Endothelial cell of umbilical vein (primary cell): Measurements from ENCODE around the gene FOXP1. TPM values are rescaled to one million over a fixed set of nuclear protein-coding genes. Genes with fewer than 3 reads are reported as not detected.

ENCODE experiments used
- BruUV-seq: library from RNA; stranded (reverse); fragments of 400-500 nt; replicated peaks from 2 replicates; lab custom pipeline; 2021; lab: Mats Ljungman, UMichigan
- CTCF ChIA-PET: fragments of 300-600, 350-600 bp; sonication (Branson Sonifier 250); formaldehyde crosslinking; loops from one replicate; lab custom pipeline; 2021; ENCODE audit warnings: antibody characterized with exemption, inconsistent platforms; lab: Charles Lee
- POLR2A ChIA-PET: fragments of 300-600, 350-600 bp; sonication (Branson Sonifier 250); formaldehyde crosslinking; loops from one replicate; lab custom pipeline; 2021; ENCODE audit warnings: antibody characterized with exemption, inconsistent platforms; lab: Charles Lee
- DNase-seq: peaks from one replicate; pipeline ENCODE4 v3.0.0-alpha.2; 2011; ENCODE audit warnings: low read depth, low spot score
- FAIRE-seq: peaks from 2 replicates; lab custom pipeline; 2011; peaks lifted over from hg19 to GRCh38; lab: Jason Lieb, UNC
- H2AFZ ChIP-seq: 2 replicates; pipeline ENCODE4 v1.6.0; 2012; ENCODE audit warnings: low read depth, low read length, control low read depth, inconsistent platforms
- H3K27ac ChIP-seq: 2 replicates; pipeline ENCODE4 v1.5.1; 2011; ENCODE audit warnings: low read depth, mild to moderate bottlenecking, control low read depth, low read length, moderate library complexity; ENCODE audit not compliant: insufficient read depth
- H3K27me3 ChIP-seq, 2 experiments: 2 replicates each; pipeline versions ENCODE4 v1.6.0 to v1.6.1; 2011; ENCODE audit warnings: low read length in 2 of 2, mixed read lengths in 1 of 2; ENCODE audit not compliant: control insufficient read depth in 2 of 2, insufficient read depth in 2 of 2
- H3K36me3 ChIP-seq, 2 experiments: 2 replicates in 1 of 2; 3 replicates in 1 of 2; pipeline ENCODE4 v1.5.1; 2011; ENCODE audit warnings: low read length in 2 of 2, mild to moderate bottlenecking in 1 of 2, moderate library complexity in 1 of 2; ENCODE audit not compliant: control insufficient read depth in 2 of 2, insufficient read depth in 2 of 2; ENCODE audit errors: extremely low read depth in 1 of 2
- H3K4me1 ChIP-seq: 3 replicates; pipeline ENCODE4 v1.5.1; 2011; ENCODE audit warnings: mild to moderate bottlenecking, low read length; ENCODE audit not compliant: control insufficient read depth, insufficient read depth; ENCODE audit errors: extremely low read depth
- H3K4me2 ChIP-seq: 2 replicates; pipeline ENCODE4 v1.6.1; 2011; ENCODE audit warnings: low read length, control low read depth, mixed read lengths; ENCODE audit not compliant: insufficient read depth
- H3K4me3 ChIP-seq, 3 experiments: fragments of 200-600 bp in 1 of 3; sonication (generic), shearing (Covaris generic) in 1 of 3; replicated peaks in 1 of 3; 2 replicates each; pipeline ENCODE4 v1.5.1; 2011 to 2016; ENCODE audit warnings: control low read depth in 3 of 3, low read length in 3 of 3, mild to moderate bottlenecking in 2 of 3, inconsistent platforms in 1 of 3, low read depth in 1 of 3, moderate library complexity in 1 of 3; ENCODE audit not compliant: insufficient read depth in 1 of 3
- H3K79me2 ChIP-seq: 2 replicates; pipeline ENCODE4 v1.6.0; 2012; ENCODE audit warnings: low read length, inconsistent platforms; ENCODE audit not compliant: control insufficient read depth, insufficient read depth
- H3K9ac ChIP-seq: replicated peaks from 2 replicates; pipeline ENCODE3; 2011; ENCODE audit warnings: low read length, control low read depth; ENCODE audit not compliant: insufficient read depth; ENCODE audit errors: extremely low read depth
- H3K9me1 ChIP-seq: replicated peaks from 3 replicates; pipeline ENCODE4 v1.6.0; 2011; ENCODE audit warnings: mild to moderate bottlenecking, low read length; ENCODE audit not compliant: control insufficient read depth, insufficient read depth; ENCODE audit errors: extremely low read depth
- H3K9me3 ChIP-seq: replicated peaks from 2 replicates; pipeline ENCODE4 v1.5.1; 2012; ENCODE audit warnings: low read length, inconsistent platforms; ENCODE audit not compliant: control insufficient read depth, insufficient read depth
- H4K20me1 ChIP-seq: replicated peaks from 2 replicates; pipeline ENCODE3; 2011; ENCODE audit warnings: mild to moderate bottlenecking, low read length; ENCODE audit not compliant: control insufficient read depth, insufficient read depth; ENCODE audit errors: extremely low read depth
- EZH2 ChIP-seq: IDR thresholded peaks from 2 replicates; pipeline ENCODE4 v1.6.1; 2012; ENCODE audit warnings: borderline replicate concordance, low read depth, mild to moderate bottlenecking, moderate library complexity, low read length, inconsistent platforms; ENCODE audit not compliant: severe bottlenecking
- FOS ChIP-seq: IDR thresholded peaks from 2 replicates; pipeline ENCODE4 v1.6.1; 2011; ENCODE audit warnings: mild to moderate bottlenecking, low read length, moderate library complexity, borderline replicate concordance; ENCODE audit not compliant: insufficient read depth
- GATA2 ChIP-seq: IDR thresholded peaks from 2 replicates; pipeline ENCODE4 v1.7.0; 2011; ENCODE audit warnings: low read depth, mild to moderate bottlenecking, moderate library complexity, mixed read lengths, low read length; ENCODE audit not compliant: insufficient read length, insufficient read depth
- JUN ChIP-seq: IDR thresholded peaks from 2 replicates; pipeline ENCODE4 v1.6.1; 2011; ENCODE audit warnings: borderline replicate concordance, low read depth; ENCODE audit not compliant: insufficient read length, insufficient read depth
- MYC ChIP-seq: IDR thresholded peaks from one replicate; pipeline ENCODE4 v1.6.1; 2011; ENCODE audit warnings: mild to moderate bottlenecking, low read depth, low read length
- POLR2A ChIP-seq: IDR thresholded peaks from 2 replicates; pipeline ENCODE4 v1.6.1; 2012; ENCODE audit warnings: low read depth, mild to moderate bottlenecking, control low read depth, low read length
- POLR2AphosphoS5 ChIP-seq: IDR thresholded peaks from 2 replicates; pipeline ENCODE4 v1.6.1; 2012; ENCODE audit warnings: low read depth, mild to moderate bottlenecking, control low read depth, low read length, moderate library complexity; ENCODE audit not compliant: insufficient read depth
- dilution Hi-C: fragments of 300-500 bp; cut with MboI; formaldehyde crosslinking; loops from one replicate; pipeline ENCODE4 v1.15.0; 2019; ENCODE audit warnings: low sequenced_read_pairs; ENCODE audit not compliant: extremely low pct_ligation_motif_present
- intact Hi-C: fragments of 100-400 bp; cut with micrococcal nuclease; formaldehyde crosslinking; loops from one replicate; pipeline ENCODE4 v1.10.0; 2022
- polyA plus RNA-seq, 4 experiments: library from polyadenylated mRNA; depleted of rRNA in 3 of 4; stranded (reverse) in 3 of 4; unstranded in 1 of 4; fragments of >200 nt; gene quantifications; 2 replicates each; pipeline versions ENCODE4 v1.2.1 to v1.2.3, GENCODE V29; 2011 to 2012; ENCODE audit warnings: missing spikeins in 1 of 4
- total RNA-seq: library from RNA; stranded (reverse); gene quantifications from 2 replicates; pipeline ENCODE4 v1.2.3, GENCODE V29; 2021
- TF ChIP-seq, protein P1 (sequence below): IDR thresholded peaks from 2 replicates; pipeline ENCODE4 v1.6.1; 2011; ENCODE audit not compliant: insufficient read depth, insufficient read length
- TF ChIP-seq, protein P2 (sequence below), 2 donors: IDR thresholded peaks; 1 replicate in 1 of 2; 2 replicates in 1 of 2; pipeline ENCODE4 v1.5.1; 2011; ENCODE audit warnings: low read length in 2 of 2, mild to moderate bottlenecking in 2 of 2, moderate library complexity in 2 of 2, control low read depth in 1 of 2, inconsistent platforms in 1 of 2, low read depth in 1 of 2; ENCODE audit not compliant: insufficient read depth in 1 of 2; ENCODE audit errors: extremely low read depth in 1 of 2

The FOXP1 gene
- total and polyA plus RNA-seq, 2 donors (not counting 3 experiments of a cell fraction or from before 2014, with no cell fraction given) = 41.0 to 107 TPM

DNA sequence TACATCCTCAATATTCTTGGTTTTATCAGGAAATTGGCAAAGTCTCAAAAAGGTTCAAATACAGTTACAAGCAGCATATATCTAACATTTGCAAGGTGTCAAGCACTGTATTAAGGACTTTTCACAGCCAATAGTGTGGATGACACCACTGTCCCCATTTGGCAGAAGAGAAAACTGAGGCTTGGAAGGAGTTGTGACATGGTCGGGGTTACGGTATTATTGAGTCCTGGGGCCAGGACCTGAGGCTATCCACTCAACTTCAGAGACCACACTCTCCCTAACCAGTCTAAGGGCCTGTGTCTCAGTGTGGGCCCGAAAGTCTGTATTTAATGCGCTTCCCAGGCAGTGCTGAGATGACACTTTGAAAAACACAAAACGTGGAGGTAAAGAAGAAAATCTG, 99.1 kb downstream of the FOXP1 start:
- DNase-seq (no peak), FAIRE-seq (no peak)
- Histone ChIP-seq H3K27me3 (no peaks in the 10 kb centered on the region), H2AFZ (no peak overlapping the region), H3K36me3 (no peaks in the 10 kb centered on the region), H3K79me2 (no peaks in the 10 kb centered on the region), H3K9me1 (no peaks in the 10 kb centered on the region), H3K4me3 (no peak overlapping the region), H3K27ac (no peak overlapping the region), H3K9ac (no peak overlapping the region), H3K4me2 (no peak overlapping the region), H3K4me1 (no peaks in the 10 kb centered on the region), H3K9me3 (no peaks in the 10 kb centered on the region), H4K20me1 (no peaks in the 10 kb centered on the region)
- no TSS peak for BruUV-seq
- TF ChIP-seq POLR2AphosphoS5 (no peak), GATA2 (no peak), JUN (no peak), POLR2A (no peak), MYC (no peak), EZH2 (no peak), FOS (no peak)
- TF ChIP-seq, protein P1, sequence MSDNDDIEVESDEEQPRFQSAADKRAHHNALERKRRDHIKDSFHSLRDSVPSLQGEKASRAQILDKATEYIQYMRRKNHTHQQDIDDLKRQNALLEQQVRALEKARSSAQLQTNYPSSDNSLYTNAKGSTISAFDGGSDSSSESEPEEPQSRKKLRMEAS = no peak
- TF ChIP-seq, protein P2, sequence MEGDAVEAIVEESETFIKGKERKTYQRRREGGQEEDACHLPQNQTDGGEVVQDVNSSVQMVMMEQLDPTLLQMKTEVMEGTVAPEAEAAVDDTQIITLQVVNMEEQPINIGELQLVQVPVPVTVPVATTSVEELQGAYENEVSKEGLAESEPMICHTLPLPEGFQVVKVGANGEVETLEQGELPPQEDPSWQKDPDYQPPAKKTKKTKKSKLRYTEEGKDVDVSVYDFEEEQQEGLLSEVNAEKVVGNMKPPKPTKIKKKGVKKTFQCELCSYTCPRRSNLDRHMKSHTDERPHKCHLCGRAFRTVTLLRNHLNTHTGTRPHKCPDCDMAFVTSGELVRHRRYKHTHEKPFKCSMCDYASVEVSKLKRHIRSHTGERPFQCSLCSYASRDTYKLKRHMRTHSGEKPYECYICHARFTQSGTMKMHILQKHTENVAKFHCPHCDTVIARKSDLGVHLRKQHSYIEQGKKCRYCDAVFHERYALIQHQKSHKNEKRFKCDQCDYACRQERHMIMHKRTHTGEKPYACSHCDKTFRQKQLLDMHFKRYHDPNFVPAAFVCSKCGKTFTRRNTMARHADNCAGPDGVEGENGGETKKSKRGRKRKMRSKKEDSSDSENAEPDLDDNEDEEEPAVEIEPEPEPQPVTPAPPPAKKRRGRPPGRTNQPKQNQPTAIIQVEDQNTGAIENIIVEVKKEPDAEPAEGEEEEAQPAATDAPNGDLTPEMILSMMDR (IDR thresholded peaks at IDR 0.05; ENCODE audit: extremely low read depth in 1 of 2, insufficient read depth in 1 of 2, low read depth in 1 of 2, low read length in 2 of 2) = no peak
- intact Hi-C loops = no loop called here
- CTCF ChIA-PET = no interaction called here
- POLR2A ChIA-PET = no interaction called here
- dilution Hi-C loops = no loop called here
